ENCODE data around the gene TMEM181.
"Not testable (repeated sequence)": the region's sequence is repeated elsewhere in the genome, so short reads cannot be mapped to it uniquely, and the experiment has no call there.

TMEM181 gene

DNA sequence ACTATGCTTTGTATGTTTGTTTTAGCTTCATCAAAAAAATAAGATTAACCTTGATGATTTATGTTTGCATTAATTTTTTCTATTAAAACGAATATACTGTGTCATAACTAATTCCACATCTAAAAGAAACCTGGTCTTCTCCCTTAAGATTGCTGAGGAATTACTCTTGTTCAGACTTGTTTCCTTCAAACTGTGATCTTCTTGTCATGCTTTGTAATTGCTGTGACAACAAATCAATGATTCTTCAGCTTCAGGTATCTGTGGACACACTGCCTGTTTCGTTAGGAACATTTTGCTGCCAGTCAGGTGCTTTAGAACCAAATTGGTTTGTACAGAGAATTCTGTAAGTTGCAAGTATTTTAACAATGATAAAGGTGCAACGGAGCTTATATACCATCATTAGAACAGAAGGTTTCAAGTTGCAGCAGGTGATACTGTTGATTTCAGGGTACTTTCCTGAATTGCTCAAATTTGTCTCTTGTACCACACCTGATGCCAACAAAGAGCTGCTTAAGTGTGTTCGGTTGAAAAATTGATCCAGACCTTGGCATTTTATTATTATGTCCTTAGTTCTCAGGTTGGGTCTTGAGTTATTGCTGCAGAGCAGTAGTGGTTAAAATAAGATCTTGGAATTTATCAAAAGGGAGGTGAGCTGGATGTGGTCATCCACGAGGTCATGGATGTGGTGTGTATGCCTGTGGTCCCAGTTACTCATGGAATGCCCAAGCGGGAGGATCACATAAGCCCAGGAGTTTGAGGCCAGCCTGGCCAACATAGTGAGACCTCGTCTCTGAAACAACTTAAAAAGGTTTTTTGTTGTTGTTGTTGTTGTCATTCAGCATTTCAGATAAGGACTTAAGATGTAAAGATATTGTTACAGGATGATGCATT, 109.5 kb downstream of the TMEM181 start:
- FAIRE-seq (no peak), DNase-seq (ENCODE audit: extremely low spot score, insufficient read length, low read depth) (no peak)

- DNase-seq (ENCODE audit: extremely low spot score, insufficient read length, low read depth); FAIRE-seq: not testable (repeated sequence)
Measured at GRCh38 chr6:158672119-158672518, 112.2 kb downstream of the TMEM181 start.

DNA sequence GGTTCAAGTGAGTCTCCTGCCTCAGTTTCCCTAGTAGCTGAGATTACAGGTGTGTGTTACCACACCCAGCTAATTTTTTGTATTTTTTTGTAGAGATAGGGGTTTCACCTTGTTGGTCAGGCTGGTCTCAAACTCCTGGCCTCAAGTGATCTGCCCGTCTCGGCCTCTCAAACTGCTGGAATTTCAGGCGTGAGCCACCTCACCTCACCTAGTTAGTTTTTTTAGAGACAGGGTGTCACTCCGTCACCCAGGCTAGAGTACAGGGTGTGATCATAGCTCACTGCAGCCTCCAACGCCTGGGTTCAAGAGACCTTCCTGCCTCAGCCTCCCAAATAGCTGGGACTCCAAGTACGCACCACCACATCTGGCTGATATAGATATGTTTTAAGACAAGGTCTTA, 112.8 kb downstream of the TMEM181 start:
- FAIRE-seq, result no peak

GRCh38 chr6:158674342-158675131, 114.6 kb downstream of the TMEM181 start:
- no peak for DNase-seq (ENCODE audit: extremely low spot score, insufficient read length, low read depth)
- no peak for FAIRE-seq

More for the DNA sequence above, 112.8 kb downstream of the TMEM181 start:
- no peak for DNase-seq (ENCODE audit: extremely low spot score, insufficient read length, low read depth)

- not testable (repeated sequence) for DNase-seq (ENCODE audit: extremely low spot score, insufficient read length, low read depth); FAIRE-seq
Measured at GRCh38 chr6:158677094-158677493, 117.2 kb downstream of the TMEM181 start.

DNA sequence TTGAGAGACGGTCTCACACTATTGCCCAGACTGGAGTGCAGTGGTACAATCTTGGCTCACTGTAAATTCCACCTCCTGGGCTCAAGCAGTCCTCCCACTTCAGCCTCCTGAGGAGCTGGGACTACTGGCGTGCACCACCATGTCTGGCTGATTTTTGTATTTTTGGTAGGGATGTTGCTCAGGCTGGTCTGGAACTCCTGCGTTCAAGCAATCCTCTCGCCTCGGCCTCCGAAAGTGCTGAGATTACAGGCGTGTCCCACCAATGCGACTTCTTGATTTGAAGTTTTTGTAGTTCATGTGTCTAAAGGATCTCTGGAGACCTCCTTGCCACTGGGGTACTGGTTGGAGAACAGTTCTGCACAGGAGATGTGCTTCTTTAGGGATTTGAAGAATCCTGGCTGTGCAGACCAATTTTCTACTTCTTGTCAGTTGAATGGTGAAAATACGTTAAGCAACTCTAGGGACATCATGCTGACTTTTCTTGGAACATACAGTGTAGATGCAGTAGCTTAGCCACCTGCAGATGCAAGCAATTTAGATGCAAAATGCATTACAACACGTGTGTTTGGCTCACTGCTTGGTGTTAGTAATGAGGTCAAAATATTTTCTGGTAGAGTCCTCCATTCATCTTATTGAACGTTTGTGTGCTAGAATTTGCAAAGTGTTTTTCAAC, 118.2 kb downstream of the TMEM181 start:
- DNase-seq (ENCODE audit: extremely low spot score, insufficient read length, low read depth) (no peak), FAIRE-seq (no peak)

GRCh38 chr6:158680015-158680414, 120.1 kb downstream of the TMEM181 start:
- FAIRE-seq (no peak), DNase-seq (ENCODE audit: extremely low spot score, insufficient read length, low read depth) (no peak)

- no peak for DNase-seq (ENCODE audit: extremely low spot score, insufficient read length, low read depth)
- no peak for FAIRE-seq
Measured at GRCh38 chr6:158680481-158680880, 120.6 kb downstream of the TMEM181 start.

DNA sequence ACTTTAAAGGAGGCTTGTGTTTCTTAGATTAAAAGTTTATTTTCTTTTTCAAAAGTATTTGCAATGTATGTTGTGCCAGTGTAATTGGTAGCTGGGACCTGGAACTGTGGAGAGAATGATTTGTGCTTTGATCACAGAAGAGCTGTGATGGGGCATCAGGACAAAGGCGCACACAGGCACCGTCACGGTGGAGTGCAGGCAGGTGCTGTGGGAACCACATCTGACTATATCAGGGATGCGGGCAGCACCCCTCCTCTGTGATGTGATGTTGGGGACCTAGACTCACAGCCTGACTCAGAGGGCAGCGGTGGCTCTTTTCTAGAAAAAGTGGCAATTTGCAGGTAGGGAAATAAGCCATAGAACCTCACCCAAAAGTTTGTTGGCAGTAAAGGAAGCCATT, 124.4 kb downstream of the TMEM181 start:
- DNase-seq (ENCODE audit: extremely low spot score, insufficient read length, low read depth) (no peak), FAIRE-seq (no peak)

DNA sequence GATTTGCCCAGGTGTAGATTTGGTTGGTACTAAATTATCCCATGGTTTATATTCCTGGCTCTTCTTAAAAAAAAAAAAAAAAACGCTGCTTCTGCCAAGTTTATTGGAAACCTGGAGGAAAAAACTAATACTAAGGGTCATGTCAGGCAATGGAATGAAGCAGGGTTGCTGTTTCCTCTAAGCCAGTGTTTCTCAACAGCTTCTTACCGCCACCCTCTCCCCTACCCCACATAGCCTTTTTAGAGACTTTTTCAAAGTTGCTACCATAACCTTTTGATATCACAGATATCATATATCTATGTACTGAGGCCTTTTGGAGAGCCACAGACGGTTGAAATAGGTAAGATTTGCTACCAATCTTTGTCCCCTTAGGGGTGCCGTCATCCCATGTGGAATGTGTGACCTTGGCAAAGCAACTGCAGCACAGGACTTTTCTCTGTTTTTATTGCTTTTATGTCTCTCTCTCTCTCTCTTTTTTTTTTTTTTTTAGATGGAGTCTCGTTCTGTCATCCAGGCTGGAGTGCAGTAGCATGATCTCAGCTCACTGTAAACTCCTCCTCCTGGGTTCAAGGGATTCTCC, 124.9 kb downstream of the TMEM181 start:
- FAIRE-seq (no peak), DNase-seq (ENCODE audit: extremely low spot score, insufficient read length, low read depth) (no peak)

Measured in GM18507 (cell line).